ENCODE measurements around the gene BZW2. TPM values are rescaled to one million over a fixed set of nuclear protein-coding genes. Genes with fewer than 3 reads are reported as not detected.

The BZW2 gene
- total RNA-seq, 1 donor from 2014 or later: 91.4 TPM

DNA sequence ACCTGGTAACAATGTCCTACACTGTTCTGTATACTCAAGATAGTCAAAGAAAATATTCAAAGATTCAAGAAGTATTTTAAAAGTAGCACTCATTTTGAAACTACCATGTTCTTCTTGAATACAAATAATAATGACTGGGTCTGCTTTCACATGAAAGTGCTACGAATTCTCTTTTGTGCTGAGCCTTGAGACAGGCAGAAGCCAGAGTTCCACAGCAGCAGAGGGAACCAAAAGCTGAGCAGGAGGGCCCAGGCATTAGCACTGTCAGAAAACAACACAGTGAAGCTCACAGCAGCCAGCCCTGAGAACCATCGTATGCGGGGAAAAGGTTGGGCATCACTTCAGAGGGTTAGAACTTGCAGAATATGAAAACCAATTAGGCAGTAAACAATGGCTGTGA is 39.3 kb upstream of the BZW2 start:
- Histone ChIP-seq H3K4me3 (ENCODE audit: low read depth, low read length) (no peak overlapping the region), H3K36me3 (ENCODE audit: control insufficient read depth, insufficient read depth, low read length) (no peaks in the 10 kb centered on the region), H3K27me3 (ENCODE audit: control insufficient read depth, insufficient read depth, low read length) (no peaks in the 10 kb centered on the region)
- DNase-seq (ENCODE audit: low read depth) (no peak), FAIRE-seq (no peak)
- TF ChIP-seq, protein P1, sequence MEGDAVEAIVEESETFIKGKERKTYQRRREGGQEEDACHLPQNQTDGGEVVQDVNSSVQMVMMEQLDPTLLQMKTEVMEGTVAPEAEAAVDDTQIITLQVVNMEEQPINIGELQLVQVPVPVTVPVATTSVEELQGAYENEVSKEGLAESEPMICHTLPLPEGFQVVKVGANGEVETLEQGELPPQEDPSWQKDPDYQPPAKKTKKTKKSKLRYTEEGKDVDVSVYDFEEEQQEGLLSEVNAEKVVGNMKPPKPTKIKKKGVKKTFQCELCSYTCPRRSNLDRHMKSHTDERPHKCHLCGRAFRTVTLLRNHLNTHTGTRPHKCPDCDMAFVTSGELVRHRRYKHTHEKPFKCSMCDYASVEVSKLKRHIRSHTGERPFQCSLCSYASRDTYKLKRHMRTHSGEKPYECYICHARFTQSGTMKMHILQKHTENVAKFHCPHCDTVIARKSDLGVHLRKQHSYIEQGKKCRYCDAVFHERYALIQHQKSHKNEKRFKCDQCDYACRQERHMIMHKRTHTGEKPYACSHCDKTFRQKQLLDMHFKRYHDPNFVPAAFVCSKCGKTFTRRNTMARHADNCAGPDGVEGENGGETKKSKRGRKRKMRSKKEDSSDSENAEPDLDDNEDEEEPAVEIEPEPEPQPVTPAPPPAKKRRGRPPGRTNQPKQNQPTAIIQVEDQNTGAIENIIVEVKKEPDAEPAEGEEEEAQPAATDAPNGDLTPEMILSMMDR (IDR thresholded peaks at IDR 0.05; ENCODE audit: insufficient read depth, low read length, severe bottlenecking): no peak

DNA sequence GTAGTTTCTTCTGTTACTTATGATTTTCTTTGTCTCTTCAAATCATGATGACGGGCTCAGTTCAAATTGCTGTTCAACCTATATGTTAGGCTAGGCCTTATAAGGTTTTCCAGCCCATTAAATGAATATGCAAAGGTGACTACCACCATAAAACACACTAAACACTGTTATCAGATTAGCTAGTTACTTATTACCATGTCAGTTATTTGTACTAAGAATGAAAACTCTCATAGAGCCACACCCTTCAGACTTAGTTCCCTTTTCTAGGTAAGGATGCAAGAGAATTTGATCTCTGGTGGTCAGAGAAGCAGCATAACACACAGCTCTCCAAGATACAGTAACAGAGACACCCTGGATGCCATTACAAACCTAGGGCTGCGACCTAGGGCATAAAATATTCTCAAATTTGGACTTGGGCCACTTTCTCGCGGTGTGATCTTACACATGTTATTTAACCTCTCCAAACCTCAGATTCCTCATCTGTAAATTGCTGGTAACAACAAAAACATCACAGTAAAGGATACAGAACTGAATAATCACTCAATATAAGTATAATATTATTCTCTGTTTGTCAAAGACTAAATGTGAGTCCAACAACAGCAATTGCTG is 36.0 kb upstream of the BZW2 start:
- no peaks in the 10 kb centered on the region for H3K36me3 ChIP-seq (ENCODE audit: control insufficient read depth, insufficient read depth, low read length)
- FAIRE-seq: no peak
- DNase-seq (ENCODE audit: low read depth): no peak

DNA sequence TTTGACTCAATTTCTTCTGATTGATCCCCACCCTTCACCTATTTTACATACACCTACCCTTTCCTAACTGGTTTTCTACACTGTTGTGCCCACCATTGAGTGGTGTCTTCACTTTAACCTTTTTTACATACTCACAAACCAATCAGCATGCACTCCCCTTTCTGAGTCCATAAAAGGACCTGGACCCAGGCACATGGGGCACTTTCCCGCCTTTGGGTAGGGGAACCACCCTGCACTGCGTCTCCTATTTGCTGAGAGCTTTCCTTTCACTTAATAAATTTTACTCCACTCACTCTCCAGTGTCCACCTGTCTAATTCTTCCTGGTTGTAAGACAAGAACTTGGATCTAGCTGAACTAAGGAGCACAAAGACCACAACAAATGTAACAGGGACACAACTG is 34.3 kb upstream of the BZW2 start:
- Histone ChIP-seq H3K27me3 (ENCODE audit: control insufficient read depth, insufficient read depth, low read length) (no peaks in the 10 kb centered on the region), H3K36me3 (ENCODE audit: control insufficient read depth, insufficient read depth, low read length) (peaks cover 3% of the 10 kb centered on the region), H3K4me3 (ENCODE audit: low read depth, low read length) (no peak overlapping the region)
- peak; percentile 13 for FAIRE-seq
- no peak for DNase-seq (ENCODE audit: low read depth)
- TF ChIP-seq, protein P1 (IDR thresholded peaks at IDR 0.05; ENCODE audit: insufficient read depth, low read length, severe bottlenecking): no peak

More for the DNA sequence above, 36.0 kb upstream of the BZW2 start:
- TF ChIP-seq, protein P1 (IDR thresholded peaks at IDR 0.05; ENCODE audit: insufficient read depth, low read length, severe bottlenecking): no peak
- H3K27me3 ChIP-seq (ENCODE audit: control insufficient read depth, insufficient read depth, low read length): no peaks in the 10 kb centered on the region
- no peak overlapping the region for H3K4me3 ChIP-seq (ENCODE audit: low read depth, low read length)

DNA sequence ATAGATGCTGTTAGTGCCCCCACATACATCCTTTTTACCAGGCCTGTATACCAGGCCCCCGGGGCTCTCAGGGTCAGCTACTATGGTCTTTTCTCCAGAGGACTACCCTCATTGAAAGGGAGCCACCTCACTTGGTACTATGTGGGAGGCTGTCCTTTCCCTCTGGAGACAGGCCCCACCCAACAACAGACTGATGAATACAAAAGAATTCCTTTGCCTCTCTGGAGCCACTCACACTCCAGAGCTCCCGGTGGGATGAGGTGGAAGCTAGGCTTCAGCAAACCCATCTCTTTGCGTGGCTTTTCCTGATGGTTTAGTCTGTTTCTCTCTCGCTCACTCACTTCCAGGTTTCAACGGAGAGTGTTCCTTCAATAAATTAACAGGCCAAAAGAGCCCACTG is 30.8 kb upstream of the BZW2 start:
- Histone ChIP-seq H3K36me3 (ENCODE audit: control insufficient read depth, insufficient read depth, low read length) (peaks cover 3% of the 10 kb centered on the region), H3K4me3 (ENCODE audit: low read depth, low read length) (no peak overlapping the region), H3K27me3 (ENCODE audit: control insufficient read depth, insufficient read depth, low read length) (no peaks in the 10 kb centered on the region)
- no peak for FAIRE-seq
- TF ChIP-seq, protein P1 (IDR thresholded peaks at IDR 0.05; ENCODE audit: insufficient read depth, low read length, severe bottlenecking): no peak
- DNase-seq (ENCODE audit: low read depth): no peak

DNA sequence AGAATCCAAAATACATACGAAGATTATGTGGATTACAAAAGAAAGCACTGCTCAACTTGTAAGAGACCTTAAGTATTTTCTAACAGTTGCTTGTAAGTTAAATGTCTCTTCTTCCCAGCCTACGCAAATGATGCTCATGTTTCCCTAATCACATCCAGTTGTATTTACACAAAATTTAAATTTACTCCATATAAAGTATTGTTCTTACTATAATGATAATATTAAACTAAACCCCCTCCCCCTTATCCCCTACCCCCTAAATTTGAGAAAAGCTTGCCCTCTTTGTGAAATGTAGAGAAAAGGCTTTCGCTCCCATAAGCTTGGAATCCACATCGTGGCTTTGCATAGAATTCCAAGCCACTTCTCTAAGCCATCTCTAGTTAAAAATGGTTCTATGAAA is 29.9 kb upstream of the BZW2 start:
- no peaks in the 10 kb centered on the region for H3K27me3 ChIP-seq (ENCODE audit: control insufficient read depth, insufficient read depth, low read length)
- no peak for DNase-seq (ENCODE audit: low read depth)
- TF ChIP-seq, protein P1 (IDR thresholded peaks at IDR 0.05; ENCODE audit: insufficient read depth, low read length, severe bottlenecking): no peak
- H3K4me3 ChIP-seq (ENCODE audit: low read depth, low read length): no peak overlapping the region
- no peak for FAIRE-seq
- H3K36me3 ChIP-seq (ENCODE audit: control insufficient read depth, insufficient read depth, low read length): peaks cover 3% of the 10 kb centered on the region

DNA sequence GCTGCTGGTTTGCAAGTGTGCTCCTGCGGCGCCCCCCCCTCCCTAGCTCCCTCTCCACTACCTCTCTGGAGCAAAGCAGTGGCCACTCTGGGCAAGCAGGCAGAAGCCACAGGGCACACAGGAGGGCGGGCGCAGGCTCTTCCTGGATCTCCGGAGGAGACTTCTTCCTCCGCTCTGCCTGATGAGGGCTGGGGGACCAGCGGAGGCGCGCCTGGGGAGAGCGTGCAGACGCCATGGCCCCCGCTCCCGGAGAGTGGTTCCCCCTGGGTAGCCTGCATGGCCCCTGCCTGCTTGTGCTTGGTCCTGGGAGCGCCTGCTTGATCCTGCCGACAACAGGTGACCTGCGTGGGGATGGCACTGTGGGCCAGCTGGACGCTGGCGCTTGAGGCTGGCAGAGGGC is 29.4 kb upstream of the BZW2 start:
- no peak for FAIRE-seq
- DNase-seq (ENCODE audit: low read depth): no peak
- H3K27me3 ChIP-seq (ENCODE audit: control insufficient read depth, insufficient read depth, low read length): no peaks in the 10 kb centered on the region
- TF ChIP-seq, protein P1 (IDR thresholded peaks at IDR 0.05; ENCODE audit: insufficient read depth, low read length, severe bottlenecking): no peak
- no peak overlapping the region for H3K4me3 ChIP-seq (ENCODE audit: low read depth, low read length)
- peaks cover 3% of the 10 kb centered on the region for H3K36me3 ChIP-seq (ENCODE audit: control insufficient read depth, insufficient read depth, low read length)

Measured in bronchial epithelial cell (primary cell).